Stomach (tissue), 9 donors: ENCODE data around the gene LORICRIN. TPM values are rescaled to one million over a fixed set of nuclear protein-coding genes. Genes with fewer than 3 reads are reported as not detected.
"Not testable (repeated sequence)": the region's sequence is repeated elsewhere in the genome, so short reads cannot be mapped to it uniquely, and the experiment has no call there.

Experiments
- DNase-seq, 2 donors: peaks; one replicate each; pipeline versions ENCODE4 v3.0.0 to v3.0.0-alpha.2; 2013 to 2019
- H3K27ac ChIP-seq, 5 donors: fragments of 200-600 bp in 4 of 5; sonication (generic) in 4 of 5; one replicate each; pipeline ENCODE4 v1.5.1; 2013 to 2019; ENCODE audit warnings: mild to moderate bottlenecking in 1 of 5, moderate library complexity in 1 of 5
- H3K27me3 ChIP-seq, 3 donors: fragments of 200-600 bp; sonication (generic); one replicate each; pipeline ENCODE4 v1.5.1; 2017 to 2019; ENCODE audit warnings: mixed run types in 1 of 3
- H3K36me3 ChIP-seq, 4 donors: fragments of 200-600 bp; sonication (generic); 1 replicate in 3 of 4; 2 replicates in 1 of 4; pipeline ENCODE4 v1.5.1; 2016 to 2019
- H3K4me1 ChIP-seq, 4 donors: fragments of 200-600 bp; sonication (generic); one replicate each; pipeline ENCODE4 v1.5.1; 2016 to 2019
- H3K4me3 ChIP-seq, 4 donors: fragments of 200-600 bp; sonication (generic) in 3 of 4; one replicate each; pipeline ENCODE4 v1.5.1; 2016 to 2019; ENCODE audit warnings: mild to moderate bottlenecking in 1 of 4
- H3K9me3 ChIP-seq, 4 donors: fragments of 200-600 bp; sonication (generic); one replicate each; pipeline ENCODE4 v1.5.1; 2016 to 2019
- CTCF ChIP-seq, 7 experiments: fragments of 450-650 bp in 4 of 7; fragments of 200-600 bp in 3 of 7; sonication (generic) in 3 of 7; IDR thresholded peaks; one replicate each; pipeline ENCODE4 v1.5.1; 2016 to 2019; ENCODE audit warnings: antibody characterized with exemption in 7 of 7, control low read depth in 2 of 7, mild to moderate bottlenecking in 1 of 7
- EP300 ChIP-seq: sonication (generic); formaldehyde crosslinking; IDR thresholded peaks from one replicate; pipeline ENCODE4 v1.6.1; 2017; ENCODE audit warnings: antibody characterized with exemption
- POLR2A ChIP-seq, 4 donors: fragments of 450-650 bp; IDR thresholded peaks; one replicate each; pipeline ENCODE4 v1.6.1; 2016; ENCODE audit warnings: antibody characterized with exemption in 4 of 4, control low read depth in 2 of 4, mild to moderate bottlenecking in 1 of 4, moderate library complexity in 1 of 4
- POLR2AphosphoS5 ChIP-seq, 3 donors: sonication (generic); formaldehyde crosslinking; IDR thresholded peaks; one replicate each; pipeline ENCODE4 v1.6.1; 2016; ENCODE audit warnings: antibody characterized with exemption in 3 of 3
- WGBS, 5 donors: extraction: QIAGEN DNeasy Blood & Tissue Kit in 3 of 5; methylation state at CpG; one replicate each; pipeline versions ENCODE4 v1.1.5 to v1.1.7; 2013 to 2018; 5-methylcytosine and 5-hydroxymethylcytosine counted together
- intact Hi-C: fragments of 100-400 bp; cut with DNase I; formaldehyde crosslinking; loops from one replicate; pipeline ENCODE4 v1.15.1; 2023; ENCODE audit warnings: low total_unique reads
- polyA plus RNA-seq, 3 donors: library from polyadenylated mRNA; stranded (reverse); fragments of 200-250 nt; gene quantifications; one replicate each; pipeline ENCODE4 v1.2.3, GENCODE V29; 2013
- total RNA-seq, 5 donors: library from RNA; depleted of rRNA; stranded (reverse); fragments of >200 nt; gene quantifications; one replicate each; pipeline versions ENCODE4 v1.1.0 to v1.2.3, GENCODE V29; 2014 to 2016
- donor health status: healthy with polysubstance abuse.
- donor health status: Bipolar disorder and iron deficiency.
- donor health status: healthy.

LORICRIN gene
- total and polyA plus RNA-seq, 8 donors: not detected

- Histone ChIP-seq H3K27ac (no peak overlapping the region), H3K9me3 (no peaks in the 10 kb centered on the region), H3K27me3 (peaks cover 0 to 12% (median 0%) of the 10 kb centered on the region in 3 donors), H3K4me3 (no peak overlapping the region), H3K4me1 (no peaks in the 10 kb centered on the region), H3K36me3 (no peaks in the 10 kb centered on the region)
- TF ChIP-seq CTCF (IDR thresholded peaks at IDR 0.05): no peak
- no peak for TF ChIP-seq EP300
- intact Hi-C loops: no loop called here
- no peak for DNase-seq
- 57 to 70% (median 59%) methylated on average over 2 of the region's 2 CpGs for WGBS, 5 donors
Measured at GRCh38 chr1:153217744-153218416, 41.6 kb upstream of the LORICRIN start.

- no peak for TF ChIP-seq EP300
- TF ChIP-seq CTCF (IDR thresholded peaks at IDR 0.05): no peak
- TF ChIP-seq POLR2AphosphoS5 (IDR thresholded peaks at IDR 0.05): no peak
- intact Hi-C loops: no loop called here
- Histone ChIP-seq H3K4me1 (no peaks in the 10 kb centered on the region), H3K9me3 (no peaks in the 10 kb centered on the region), H3K36me3 (no peaks in the 10 kb centered on the region), H3K4me3 (no peak overlapping the region), H3K27ac (no peak overlapping the region), H3K27me3 (peaks cover 0 to 12% (median 0%) of the 10 kb centered on the region in 3 donors)
- DNase-seq: peak in 1 of 2 donors; percentile 44
- 43 to 62% (median 48%) methylated on average over 6 of the region's 6 CpGs for WGBS, 5 donors
Measured at GRCh38 chr1:153220606-153221303, 38.7 kb upstream of the LORICRIN start.

- H3K27ac ChIP-seq, intact Hi-C loops, H3K4me3 ChIP-seq, H3K9me3 ChIP-seq, H3K36me3 ChIP-seq, H3K4me1 ChIP-seq: not testable (repeated sequence)
- peak in 5 of 7 experiments; percentile 49 to 69 (median 62) for TF ChIP-seq CTCF (IDR thresholded peaks at IDR 0.05)
- H3K27me3 ChIP-seq: peaks cover 0 to 23% (median 0%) of the 10 kb centered on the region in 3 donors
- DNase-seq: peak; percentile 77 to 79
- 45 to 48% (median 46%) methylated on average over 15 to 16 of the region's 16 CpGs for WGBS, 5 donors
Measured at GRCh38 chr1:153223040-153223891, 36.2 kb upstream of the LORICRIN start.

GRCh38 chr1:153227810-153228209, 31.7 kb upstream of the LORICRIN start:
- intact Hi-C loops: no loop called here
- no peaks in the 10 kb centered on the region for H3K9me3 ChIP-seq
- H3K36me3 ChIP-seq: no peaks in the 10 kb centered on the region
- 61 to 78% (median 70%) methylated on average over 2 of the region's 2 CpGs for WGBS, 5 donors
- TF ChIP-seq POLR2A (IDR thresholded peaks at IDR 0.05): no peak
- no peak for TF ChIP-seq CTCF (IDR thresholded peaks at IDR 0.05)
- no peak for TF ChIP-seq EP300
- TF ChIP-seq POLR2AphosphoS5 (IDR thresholded peaks at IDR 0.05): no peak
- no peak overlapping the region for H3K4me3 ChIP-seq
- peaks cover 0 to 26% (median 0%) of the 10 kb centered on the region in 3 donors for H3K27me3 ChIP-seq
- H3K27ac ChIP-seq: no peak overlapping the region
- peaks cover 0 to 19% (median 0%) of the 10 kb centered on the region in 4 donors for H3K4me1 ChIP-seq
- DNase-seq: no peak
